GM21576 (cell line): ENCODE measurements around the gene SGCA.

Experiments
- ATAC-seq: cut with Tn5 transposase; IDR thresholded peaks from one replicate; pipeline ENCODE4 v1.9.1; 2021; ENCODE audit warnings: mild to moderate bottlenecking, moderate library complexity; ENCODE audit not compliant: unreplicated experiment

SGCA gene

DNA sequence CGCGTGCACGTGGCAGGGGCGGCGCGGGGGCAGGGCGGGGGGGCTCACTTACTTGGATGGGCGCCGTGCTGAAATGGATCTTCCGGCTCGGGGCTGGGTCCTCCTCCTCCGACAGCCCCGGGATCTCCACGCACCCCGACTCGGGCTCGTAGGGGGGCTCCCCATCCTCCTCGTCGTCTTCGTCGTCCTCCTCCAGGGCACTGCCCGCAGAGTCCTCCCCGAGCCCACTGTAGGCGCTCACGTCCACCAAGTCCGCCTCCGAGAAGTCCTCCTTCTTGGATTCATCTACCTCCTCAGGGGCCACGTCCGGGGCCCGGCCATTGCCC is 16.8 kb upstream of the SGCA start:
- ATAC-seq, result no peak

GRCh38 chr17:50149417-50150353 is 16.1 kb upstream of the SGCA start:
- no peak for ATAC-seq

- ATAC-seq, result no peak
Observed at GRCh38 chr17:50150354-50151040, 15.3 kb upstream of the SGCA start, which contains the start of gene PPP1R9B. Gene PPP1R9B (minus strand): TSS chr17:50150677. CDS start chr17:50150513, 164 bp downstream.

GRCh38 chr17:50151041-50151936 is 14.5 kb upstream of the SGCA start:
- peak; percentile 36 for ATAC-seq

- ATAC-seq, result peak; percentile 24
Observed at GRCh38 chr17:50151937-50152547, 13.8 kb upstream of the SGCA start.

DNA sequence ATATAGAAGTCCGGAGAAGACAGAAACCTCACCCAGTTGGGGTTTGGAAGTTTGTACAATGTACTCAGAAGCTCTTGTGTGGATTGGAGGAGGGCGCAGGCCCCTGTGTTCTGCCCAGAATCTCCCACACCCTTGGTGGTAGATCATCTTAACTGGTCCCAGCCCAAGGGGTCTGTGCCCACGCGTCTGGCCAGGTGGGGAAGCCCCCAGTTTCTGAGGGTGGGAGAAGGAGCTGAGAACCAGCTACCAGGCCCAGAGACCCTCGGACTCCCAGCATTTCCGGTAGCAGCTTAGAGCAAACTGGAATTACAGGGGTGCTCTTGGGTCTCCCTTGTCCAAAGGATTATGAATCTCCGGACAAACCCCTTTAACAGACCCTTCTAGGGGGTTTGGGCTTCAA is 13.1 kb upstream of the SGCA start:
- ATAC-seq, result no peak

- ATAC-seq, result no peak
Observed at GRCh38 chr17:50153650-50154575, 11.9 kb upstream of the SGCA start.

- ATAC-seq, result no peak
Observed at GRCh38 chr17:50154604-50155003, 11.2 kb upstream of the SGCA start.

- ATAC-seq, result no peak
Observed at GRCh38 chr17:50155115-50155819, 10.5 kb upstream of the SGCA start.

- ATAC-seq, result no peak
Observed at GRCh38 chr17:50157891-50158290, 7.9 kb upstream of the SGCA start.

DNA sequence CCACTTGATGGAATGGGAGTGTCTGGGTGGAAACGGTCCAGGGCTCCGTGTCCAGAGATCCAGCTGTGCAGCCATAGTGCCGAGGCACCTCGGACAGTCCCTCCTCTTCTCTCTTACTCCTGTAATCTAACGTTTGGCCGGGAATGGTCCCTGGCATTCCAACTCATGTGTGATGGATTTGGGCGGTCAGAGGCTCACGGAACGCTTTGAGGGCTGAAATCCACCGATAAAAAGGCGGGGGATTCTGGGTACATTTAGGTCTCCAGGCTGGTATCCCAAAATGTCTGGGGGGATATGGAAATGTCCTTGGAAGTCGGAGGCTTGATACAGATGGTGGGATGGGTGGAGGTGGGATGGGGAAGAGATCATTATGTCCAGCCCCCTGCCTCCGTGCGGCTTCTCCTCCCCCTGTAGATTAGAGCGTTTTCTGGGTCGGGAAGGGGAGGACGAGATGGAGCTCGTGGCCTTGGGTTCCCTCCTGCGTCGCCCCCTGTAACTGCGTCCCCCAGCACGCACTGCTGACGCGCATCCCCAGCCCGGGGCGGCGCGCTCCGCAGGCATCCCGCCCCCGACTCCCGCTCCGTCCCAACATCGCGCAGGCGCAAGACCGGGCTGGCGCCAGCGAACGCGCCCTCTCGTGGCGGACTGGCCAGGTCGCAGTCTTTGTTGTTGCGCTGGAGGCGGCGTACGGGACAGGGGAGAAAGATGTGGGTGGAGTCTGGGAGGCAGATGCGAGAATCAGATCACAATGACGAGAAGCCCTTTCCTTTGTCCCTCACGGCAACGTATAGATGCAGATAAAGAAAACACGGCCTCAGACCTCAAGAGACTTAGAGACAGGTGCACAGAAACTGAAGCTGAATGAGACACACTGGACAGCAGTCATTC is 4.5 kb upstream of the SGCA start:
- peak; percentile 76 for ATAC-seq

DNA sequence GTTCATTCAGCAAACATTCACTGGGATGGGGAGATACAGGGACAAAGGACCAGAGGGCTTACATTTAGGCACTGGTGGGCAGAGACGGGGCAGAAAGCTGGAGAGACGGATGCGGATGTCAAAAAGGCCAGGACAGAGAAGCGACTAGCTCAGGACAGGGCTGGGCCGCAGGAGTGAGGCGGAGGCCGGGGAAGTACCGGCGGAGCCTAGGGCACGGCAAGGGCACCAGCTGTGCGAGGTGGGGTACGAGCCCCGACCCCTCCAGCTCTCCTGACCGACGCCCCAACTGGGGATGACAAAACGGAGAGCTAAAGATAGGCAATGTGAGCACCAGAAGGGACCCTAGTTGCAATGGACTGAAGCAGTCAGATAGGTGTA is 3.9 kb upstream of the SGCA start:
- no peak for ATAC-seq

DNA sequence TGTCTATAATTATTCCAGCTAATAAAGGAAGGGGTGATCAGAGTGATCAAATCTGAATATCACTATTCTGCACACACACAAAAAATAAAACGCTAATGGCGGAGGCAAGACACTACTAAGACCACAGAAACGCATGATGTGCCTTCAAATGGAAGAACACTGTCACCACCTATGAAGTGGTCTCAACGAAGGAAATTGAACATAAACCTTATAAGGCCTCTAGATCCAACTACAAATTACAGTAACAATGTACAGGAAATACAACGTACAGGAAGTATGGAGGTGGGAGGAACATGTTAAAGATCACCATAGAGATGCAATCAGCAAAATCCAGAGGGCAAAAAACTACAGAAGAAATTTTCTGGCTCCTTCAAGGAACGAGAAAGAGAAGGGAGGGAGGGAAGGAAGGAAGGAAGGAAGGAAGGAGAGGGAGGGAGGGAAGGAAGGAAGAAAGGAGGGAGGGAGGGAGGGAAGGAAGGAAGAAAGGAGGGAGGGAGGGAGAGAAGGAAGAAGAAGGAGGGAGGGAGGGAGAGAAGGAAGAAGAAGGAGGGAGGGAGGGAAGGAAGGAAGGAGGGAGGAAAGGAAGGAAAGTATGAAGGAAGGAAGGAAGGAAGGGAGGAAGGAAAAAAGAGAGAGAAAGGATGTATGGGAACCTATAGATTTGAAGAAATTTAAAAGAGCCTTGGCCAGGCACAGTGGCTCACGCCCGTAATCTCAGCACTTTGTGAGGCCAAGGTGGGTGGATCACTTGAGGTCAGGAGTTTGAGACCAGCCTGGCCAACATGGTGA is 3.1 kb upstream of the SGCA start:
- ATAC-seq, result no peak

GRCh38 chr17:50163843-50164696 is 1.7 kb upstream of the SGCA start:
- ATAC-seq, result no peak

- no peak for ATAC-seq
Observed at GRCh38 chr17:50164697-50164988, 1.2 kb upstream of the SGCA start.

- ATAC-seq, result no peak
Observed at GRCh38 chr17:50165066-50165465, 739 bp upstream of the SGCA start.

DNA sequence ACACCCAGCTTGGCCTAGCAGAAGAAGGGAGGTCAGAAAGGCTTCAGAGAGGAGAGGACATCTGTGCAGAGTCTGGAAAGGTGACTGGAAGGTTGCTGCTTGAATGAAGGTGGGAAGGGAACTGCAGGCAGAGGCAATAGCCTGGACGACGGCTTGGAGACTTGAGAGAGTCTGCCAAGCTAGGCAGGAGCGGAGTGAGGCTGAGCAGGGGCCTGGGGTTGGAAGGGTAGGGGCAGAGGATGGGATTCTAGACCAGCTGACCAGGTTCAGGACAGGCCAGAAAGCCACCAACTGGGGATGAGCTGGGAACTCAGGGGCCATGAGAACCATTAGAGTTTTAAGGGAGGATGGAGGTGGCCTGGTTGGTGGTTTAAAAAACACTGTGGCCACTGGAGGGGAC is 339 bp upstream of the SGCA start:
- ATAC-seq, result no peak
